ENCODE data around the gene COA6.

- TF ChIP-seq CTCF (IDR thresholded peaks at IDR 0.05) (no peak), POLR2A (IDR thresholded peaks at IDR 0.05; ENCODE audit: low read depth) (no peak)
Observed at GRCh38 chr1:234369033-234369430, 4.2 kb upstream of the COA6 start.

Measured in esophagus muscularis mucosa (tissue), 3 donors.